ENCODE measurements around the gene ELOB.
"Not testable (repeated sequence)": the region's sequence is repeated elsewhere in the genome, so short reads cannot be mapped to it uniquely, and the experiment has no call there.

ELOB gene

DNA sequence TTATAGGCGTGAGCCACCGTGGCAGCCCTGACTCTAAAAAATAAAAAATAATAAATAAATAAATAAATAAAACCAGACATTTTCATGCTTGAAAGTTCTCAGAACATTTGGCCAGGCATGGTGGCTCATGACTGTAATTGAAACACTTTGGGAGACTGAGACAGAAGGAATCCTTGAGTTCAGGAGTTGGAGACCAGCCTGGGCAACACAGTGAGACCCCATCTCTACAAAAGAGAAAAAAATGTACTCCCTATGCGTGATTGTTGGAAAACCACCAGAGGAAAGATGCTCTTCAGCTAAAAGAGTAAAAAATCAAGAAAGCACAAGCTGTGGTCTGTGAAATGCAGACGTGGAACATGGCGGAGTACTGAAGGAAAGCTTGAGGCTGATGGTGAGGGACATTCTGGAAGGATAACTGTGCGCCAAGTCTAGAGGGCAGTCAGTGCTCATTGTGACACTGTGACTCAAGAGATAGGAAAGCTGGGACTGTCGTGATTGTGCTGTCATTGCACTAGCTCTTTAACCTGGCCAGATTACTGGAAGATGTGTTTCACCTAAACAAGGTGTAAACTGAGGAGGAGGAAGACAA, 52.9 kb downstream of the ELOB start:
- no peak for DNase-seq (ENCODE audit: low read depth in 3 of 3, low spot score in 1 of 3)

GRCh38 chr16:2721634-2722173, 55.4 kb downstream of the ELOB start:
- not testable (repeated sequence) for DNase-seq (ENCODE audit: low read depth in 3 of 3, low spot score in 1 of 3)
